Pancreas (tissue), 10 donors: Measurements from ENCODE around the gene PACS1. TPM values are rescaled to one million over a fixed set of nuclear protein-coding genes. Genes with fewer than 3 reads are reported as not detected.

Experiments
- ATAC-seq, 4 donors: fragments of 200-7000 bp; cut with Tn5 transposase; one replicate each; pipeline versions ENCODE4 v1.8.0 to v1.9.1; 2020; ENCODE audit warnings: mild to moderate bottlenecking in 4 of 4, moderate library complexity in 4 of 4
- DNase-seq, 6 donors: peaks; one replicate each; pipeline ENCODE4 v3.0.0-alpha.2; 2020
- FAIRE-seq: peaks from 2 replicates; lab custom pipeline; 2012; peaks lifted over from hg19 to GRCh38; lab: Jason Lieb, UNC
- H3K27ac ChIP-seq, 4 donors: fragments of 200-600 bp; sonication (generic); 1 replicate in 3 of 4; 2 replicates in 1 of 4; pipeline versions ENCODE4 v1.5.0 to v1.8.0; 2020
- H3K27me3 ChIP-seq, 4 donors: fragments of 200-600 bp; one replicate each; pipeline ENCODE4 v1.8.0; 2021
- H3K36me3 ChIP-seq, 3 donors: fragments of 200-600 bp; sonication (generic) in 1 of 3; one replicate each; pipeline versions ENCODE4 v1.5.0 to v1.8.0; 2020 to 2021
- H3K4me1 ChIP-seq, 3 donors: fragments of 200-600 bp; one replicate each; pipeline ENCODE4 v1.8.0; 2021
- H3K4me3 ChIP-seq, 4 donors: fragments of 200-600 bp; sonication (generic) in 2 of 4; one replicate each; pipeline versions ENCODE4 v1.5.0 to v1.8.0; 2020 to 2021
- H3K9me3 ChIP-seq, 4 donors: fragments of 200-600 bp; one replicate each; pipeline ENCODE4 v1.8.0; 2021
- CTCF ChIP-seq, 4 donors: fragments of 200-600 bp; sonication (generic) in 3 of 4; IDR thresholded peaks; one replicate each; pipeline versions ENCODE4 v1.5.0 to v1.8.0; 2021; ENCODE audit warnings: antibody characterized with exemption in 4 of 4
- WGBS, 2 donors: extraction: QIAGEN DNeasy Blood & Tissue Kit; methylation state at CpG; one replicate each; pipeline ENCODE4 v1.1.7; 2013; 5-methylcytosine and 5-hydroxymethylcytosine counted together
- intact Hi-C, 3 donors: fragments of 100-400 bp; cut with DNase I; formaldehyde crosslinking; loops; one replicate each; pipeline versions ENCODE4 v1.11.1 to v1.14.2; 2022
- polyA plus RNA-seq, 2 donors: library from polyadenylated mRNA; stranded (reverse); fragments of 200-250 nt; gene quantifications; one replicate each; pipeline ENCODE4 v1.2.3, GENCODE V29; 2013
- total RNA-seq, 6 donors: library from RNA; stranded (reverse); fragmentation: NEBNext Ultra II Directional in 4 of 6; extraction: Animal tissue kit (Norgen Biotek cat#: 25700) in 4 of 6; gene quantifications; one replicate each; pipeline versions ENCODE4 v1.2.1 to v1.2.4, GENCODE V29; 2021 to 2023
- donor health status: healthy with polysubstance abuse.
- donor health status: DM: no; HTN: no; CAD: no; lungs with moderate emphysema.
- donor health status: DM: no; HTN: no; CAD: no.
- donor health status: control.
- donor health status: control.
- donor health status: Bipolar disorder and iron deficiency.
- donor health status: DM: yes; HTN: yes; CAD: no.
- donor health status: DM: no; HTN: no; CAD: no.
- donor health status: DM: no; HTN: no; CAD: no.
- donor health status: DM: yes; HTN: yes; CAD: no.

Gene PACS1
- total and polyA plus RNA-seq, 8 donors: 16.9 to 61.0 (median 27.3) TPM

GRCh38 chr11:66123902-66124301, 53.8 kb downstream of the PACS1 start:
- TF ChIP-seq CTCF (IDR thresholded peaks at IDR 0.05): no peak
- peaks cover 29 to 53% (median 42%) of the 10 kb centered on the region in 3 donors for H3K4me1 ChIP-seq
- no peaks in the 10 kb centered on the region for H3K9me3 ChIP-seq
- ATAC-seq: peak; percentile 65 to 78 (median 72)
- intact Hi-C loops: no loop called here
- no peak overlapping the region for H3K4me3 ChIP-seq
- no peaks in the 10 kb centered on the region for H3K27me3 ChIP-seq
- H3K36me3 ChIP-seq: no peaks in the 10 kb centered on the region
- DNase-seq: peak in 3 of 6 donors; percentile 37 to 72 (median 48)
- peak overlapping the region in 2 of 4 donors; percentile 71 to 84 for H3K27ac ChIP-seq
- FAIRE-seq: no peak
- WGBS, 2 donors: 37 to 39% methylated on average over 6 of the region's 6 CpGs

DNA sequence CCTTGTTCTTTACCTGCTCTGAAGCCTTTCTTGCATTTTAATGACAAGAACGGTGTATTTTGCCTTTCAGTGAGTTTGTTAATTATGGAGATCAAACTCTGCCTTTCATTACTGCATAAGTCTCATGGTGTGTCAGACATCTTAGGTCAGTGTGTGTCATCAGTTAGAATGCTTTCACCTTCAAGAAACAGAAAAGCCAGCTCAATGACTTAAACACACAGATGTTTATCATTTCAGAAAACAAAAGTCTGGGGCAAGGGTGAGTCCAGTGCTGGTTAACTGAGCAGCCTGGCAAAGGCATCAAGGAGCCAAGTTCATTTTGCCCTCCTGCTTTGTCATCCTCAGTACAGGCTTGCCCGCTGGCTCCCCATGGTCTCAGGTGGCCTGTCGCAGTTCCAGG, 54.5 kb downstream of the PACS1 start:
- 82 to 83% methylated on average over 3 of the region's 3 CpGs for WGBS, 2 donors

DNA sequence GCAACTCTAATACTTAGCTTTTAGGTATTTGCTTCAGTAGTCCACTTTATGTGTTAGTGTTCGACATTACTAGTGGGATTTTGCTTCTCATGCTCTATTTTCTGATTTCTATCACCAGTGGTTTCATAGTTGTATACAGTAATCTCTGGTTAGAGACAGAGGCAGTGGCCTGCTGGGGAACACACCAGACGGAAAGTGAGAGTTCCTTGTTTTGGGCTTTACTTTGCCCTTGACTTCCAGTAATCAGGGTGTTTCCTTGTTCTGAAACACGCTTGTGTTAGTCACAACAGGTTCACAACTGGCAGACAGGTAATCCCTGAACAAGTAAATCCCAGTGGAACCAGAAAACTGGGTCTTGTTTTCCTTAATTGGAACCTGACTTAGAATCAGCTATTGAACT, 56.0 kb downstream of the PACS1 start:
- FAIRE-seq (no peak), DNase-seq (no peak), ATAC-seq (peak; percentile 54 to 85 (median 68))
- WGBS, 2 donors: 36 to 42% methylated on average over 3 of the region's 3 CpGs
- no peak overlapping the region for H3K4me3 ChIP-seq
- H3K4me1 ChIP-seq: peaks cover 19 to 33% (median 26%) of the 10 kb centered on the region in 3 donors
- H3K27ac ChIP-seq: peak overlapping the region; percentile 7 to 84 (median 50)
- H3K9me3 ChIP-seq: no peaks in the 10 kb centered on the region
- no peak for TF ChIP-seq CTCF (IDR thresholded peaks at IDR 0.05)
- H3K36me3 ChIP-seq: no peaks in the 10 kb centered on the region
- no peaks in the 10 kb centered on the region for H3K27me3 ChIP-seq
- intact Hi-C loops: no loop called here

More for the DNA sequence above, 54.5 kb downstream of the PACS1 start:
- TF ChIP-seq CTCF (IDR thresholded peaks at IDR 0.05): no peak
- Histone ChIP-seq H3K4me1 (peaks cover 22 to 46% (median 35%) of the 10 kb centered on the region in 3 donors), H3K27me3 (no peaks in the 10 kb centered on the region), H3K36me3 (no peaks in the 10 kb centered on the region), H3K27ac (peak overlapping the region in 2 of 4 donors; percentile 71 to 84), H3K9me3 (no peaks in the 10 kb centered on the region), H3K4me3 (no peak overlapping the region)
- ATAC-seq (peak in 2 of 4 donors; percentile 3 to 6), FAIRE-seq (no peak), DNase-seq (no peak)
- intact Hi-C loops: no loop called here

GRCh38 chr11:66126808-66127555, 56.9 kb downstream of the PACS1 start:
- 61 to 63% methylated on average over 14 of the region's 14 CpGs for WGBS, 2 donors
- no peak for TF ChIP-seq CTCF (IDR thresholded peaks at IDR 0.05)
- DNase-seq (peak in 1 of 6 donors; percentile 49), ATAC-seq (peak; percentile 26 to 81 (median 70)), FAIRE-seq (no peak)
- Histone ChIP-seq H3K4me3 (no peak overlapping the region), H3K27me3 (no peaks in the 10 kb centered on the region), H3K27ac (peak overlapping the region; percentile 7 to 84 (median 50)), H3K36me3 (no peaks in the 10 kb centered on the region), H3K4me1 (peaks cover 19 to 33% (median 26%) of the 10 kb centered on the region in 3 donors), H3K9me3 (no peaks in the 10 kb centered on the region)
- intact Hi-C loops: no loop called here

GRCh38 chr11:66130978-66131377, 60.9 kb downstream of the PACS1 start:
- Histone ChIP-seq H3K27ac (no peak overlapping the region), H3K36me3 (no peaks in the 10 kb centered on the region), H3K4me1 (peaks cover 10 to 25% (median 13%) of the 10 kb centered on the region in 3 donors), H3K9me3 (no peaks in the 10 kb centered on the region), H3K4me3 (no peak overlapping the region), H3K27me3 (no peaks in the 10 kb centered on the region)
- FAIRE-seq (no peak), ATAC-seq (no peak), DNase-seq (no peak)
- 70 to 73% methylated on average over 3 of the region's 3 CpGs for WGBS, 2 donors
- TF ChIP-seq CTCF (IDR thresholded peaks at IDR 0.05): no peak
- intact Hi-C loops: loop anchor here in 2 of 3 donors (10.0 kb wide), 2 partner anchors 56 to 66 kb away; partner anchors contain the start of gene PACS1 (in 1 of the 2)
